ENCODE measurements around the gene AGPAT3. TPM values are rescaled to one million over a fixed set of nuclear protein-coding genes. Genes with fewer than 3 reads are reported as not detected.

The AGPAT3 gene
- total RNA-seq, 4 donors from 2014 or later = 63.5 to 225 (median 161) TPM

DNA sequence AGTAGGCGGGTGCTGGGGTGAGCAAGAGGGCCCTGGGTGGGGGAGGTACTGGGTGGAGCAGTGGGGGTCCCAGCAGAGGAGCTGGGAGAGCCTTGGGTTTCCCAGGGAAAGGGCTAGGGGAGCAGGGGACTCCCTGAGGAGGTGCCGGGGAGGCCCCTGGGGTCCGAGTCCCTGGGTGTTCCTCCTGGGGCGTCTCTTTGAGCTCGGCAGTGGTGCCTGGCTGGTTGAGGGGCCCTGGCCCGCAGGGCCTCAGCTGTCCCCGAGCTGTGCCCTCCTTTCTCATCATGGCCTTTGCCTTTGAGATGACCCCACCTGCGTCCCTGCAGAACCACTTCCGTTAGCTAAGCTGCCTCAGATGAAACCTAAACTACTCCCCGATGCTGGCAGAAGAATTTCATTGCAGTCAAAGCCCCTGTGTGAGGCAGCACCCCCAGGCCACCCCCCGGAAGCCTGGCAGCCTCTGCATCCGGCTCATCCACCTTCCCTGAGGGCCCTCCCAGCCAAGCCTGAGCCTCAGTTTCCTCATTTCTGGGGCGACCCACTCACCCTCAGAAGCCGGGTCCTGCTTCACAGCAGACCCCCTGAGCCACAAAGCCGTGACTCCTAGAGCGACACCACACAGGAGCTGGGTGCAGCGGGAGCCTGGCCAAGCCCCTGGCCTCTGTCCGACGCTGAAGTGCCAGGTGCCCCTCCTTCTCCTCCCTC lies 103.5 kb downstream of the AGPAT3 start:
- TF ChIP-seq POLR2A (IDR thresholded peaks at IDR 0.05) = no peak
- TF ChIP-seq, protein P1, sequence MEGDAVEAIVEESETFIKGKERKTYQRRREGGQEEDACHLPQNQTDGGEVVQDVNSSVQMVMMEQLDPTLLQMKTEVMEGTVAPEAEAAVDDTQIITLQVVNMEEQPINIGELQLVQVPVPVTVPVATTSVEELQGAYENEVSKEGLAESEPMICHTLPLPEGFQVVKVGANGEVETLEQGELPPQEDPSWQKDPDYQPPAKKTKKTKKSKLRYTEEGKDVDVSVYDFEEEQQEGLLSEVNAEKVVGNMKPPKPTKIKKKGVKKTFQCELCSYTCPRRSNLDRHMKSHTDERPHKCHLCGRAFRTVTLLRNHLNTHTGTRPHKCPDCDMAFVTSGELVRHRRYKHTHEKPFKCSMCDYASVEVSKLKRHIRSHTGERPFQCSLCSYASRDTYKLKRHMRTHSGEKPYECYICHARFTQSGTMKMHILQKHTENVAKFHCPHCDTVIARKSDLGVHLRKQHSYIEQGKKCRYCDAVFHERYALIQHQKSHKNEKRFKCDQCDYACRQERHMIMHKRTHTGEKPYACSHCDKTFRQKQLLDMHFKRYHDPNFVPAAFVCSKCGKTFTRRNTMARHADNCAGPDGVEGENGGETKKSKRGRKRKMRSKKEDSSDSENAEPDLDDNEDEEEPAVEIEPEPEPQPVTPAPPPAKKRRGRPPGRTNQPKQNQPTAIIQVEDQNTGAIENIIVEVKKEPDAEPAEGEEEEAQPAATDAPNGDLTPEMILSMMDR (IDR thresholded peaks at IDR 0.05) = no peak

DNA sequence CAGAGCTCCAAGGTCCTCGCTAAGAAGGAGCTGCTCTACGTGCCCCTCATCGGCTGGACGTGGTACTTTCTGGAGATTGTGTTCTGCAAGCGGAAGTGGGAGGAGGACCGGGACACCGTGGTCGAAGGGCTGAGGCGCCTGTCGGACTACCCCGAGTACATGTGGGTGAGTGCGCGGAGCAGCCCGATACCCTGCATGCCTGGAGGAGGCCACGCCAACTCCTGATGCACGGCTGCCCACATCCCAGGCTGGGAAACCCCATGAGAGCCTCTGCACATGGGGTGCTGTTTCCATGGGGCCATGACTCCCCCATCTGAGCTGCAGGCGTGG lies 104.1 kb downstream of the AGPAT3 start:
- H3K4me1 ChIP-seq = no peaks in the 10 kb centered on the region
- H3K9me3 ChIP-seq = no peaks in the 10 kb centered on the region
- H3K36me3 ChIP-seq = peaks cover 0 to 71% (median 0%) of the 10 kb centered on the region in 3 donors
- TF ChIP-seq, protein P1 (IDR thresholded peaks at IDR 0.05) = no peak
- TF ChIP-seq POLR2A (IDR thresholded peaks at IDR 0.05) = no peak
- no peak overlapping the region for H3K27ac ChIP-seq
- no peak for DNase-seq
- no peaks in the 10 kb centered on the region for H3K27me3 ChIP-seq
- H3K4me3 ChIP-seq = no peak overlapping the region

More for the DNA sequence above, 103.5 kb downstream of the AGPAT3 start:
- H3K4me3 ChIP-seq = no peak overlapping the region
- no peak overlapping the region for H3K27ac ChIP-seq
- no peaks in the 10 kb centered on the region for H3K4me1 ChIP-seq
- no peaks in the 10 kb centered on the region for H3K9me3 ChIP-seq
- H3K36me3 ChIP-seq = peaks cover 0 to 71% (median 0%) of the 10 kb centered on the region in 3 donors
- H3K27me3 ChIP-seq = no peaks in the 10 kb centered on the region
- DNase-seq = no peak

DNA sequence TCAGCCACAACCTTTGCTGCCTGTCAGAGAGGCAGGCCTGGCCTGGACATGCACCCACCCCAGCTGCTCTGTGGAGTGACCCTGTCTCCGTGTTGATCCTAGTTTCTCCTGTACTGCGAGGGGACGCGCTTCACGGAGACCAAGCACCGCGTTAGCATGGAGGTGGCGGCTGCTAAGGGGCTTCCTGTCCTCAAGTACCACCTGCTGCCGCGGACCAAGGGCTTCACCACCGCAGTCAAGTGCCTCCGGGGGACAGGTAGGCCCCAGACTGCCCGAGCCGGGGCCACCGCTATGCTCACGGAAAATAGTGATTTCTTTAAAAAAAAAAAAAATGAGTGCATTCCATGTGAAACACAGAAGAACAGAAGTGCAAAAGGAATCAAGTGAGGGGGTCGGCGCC lies 105.5 kb downstream of the AGPAT3 start:
- Histone ChIP-seq H3K4me3 (no peak overlapping the region), H3K9me3 (no peaks in the 10 kb centered on the region), H3K4me1 (peaks cover 0 to 6% (median 0%) of the 10 kb centered on the region in 4 donors), H3K36me3 (peaks cover 0 to 64% (median 0%) of the 10 kb centered on the region in 3 donors), H3K27ac (no peak overlapping the region), H3K27me3 (no peaks in the 10 kb centered on the region)
- no peak for DNase-seq
- TF ChIP-seq POLR2A (IDR thresholded peaks at IDR 0.05) = no peak
- TF ChIP-seq, protein P1 (IDR thresholded peaks at IDR 0.05) = no peak

DNA sequence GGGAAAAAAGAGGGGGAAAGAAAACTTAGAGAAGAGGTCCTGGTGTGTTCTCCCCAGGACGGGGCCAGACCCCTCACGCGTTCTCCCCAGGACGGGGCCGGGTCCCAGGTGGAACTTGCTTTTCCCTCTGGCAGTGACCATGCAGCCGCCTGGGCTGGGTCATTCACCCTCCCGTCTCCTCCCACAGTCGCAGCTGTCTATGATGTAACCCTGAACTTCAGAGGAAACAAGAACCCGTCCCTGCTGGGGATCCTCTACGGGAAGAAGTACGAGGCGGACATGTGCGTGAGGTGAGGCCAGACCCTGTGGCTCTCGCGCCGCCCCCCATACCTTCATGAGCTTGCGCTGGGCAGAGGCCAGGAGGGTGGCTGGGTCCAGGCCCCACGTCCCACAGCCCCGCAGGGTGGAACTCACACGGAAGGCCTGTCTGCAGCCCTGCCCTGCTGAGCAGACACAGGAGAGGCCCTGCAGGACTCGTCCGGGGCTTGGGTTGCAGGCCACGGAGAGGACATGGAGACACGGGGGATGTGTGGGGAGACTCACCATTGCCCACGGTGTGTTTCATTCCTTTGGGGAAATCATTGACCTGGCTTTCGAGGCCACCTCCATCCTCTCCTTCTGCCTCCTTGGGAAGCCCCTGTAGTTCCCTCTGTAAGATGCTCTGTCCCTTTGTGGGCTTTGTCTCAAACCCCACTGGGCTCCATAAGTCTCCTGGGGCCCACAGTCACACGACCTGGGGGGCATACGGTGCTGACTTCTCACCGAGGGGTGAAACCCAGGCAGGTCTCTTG lies 106.4 kb downstream of the AGPAT3 start:
- no peak for TF ChIP-seq POLR2A (IDR thresholded peaks at IDR 0.05)
- TF ChIP-seq, protein P1 (IDR thresholded peaks at IDR 0.05) = no peak
- no peak for DNase-seq
- Histone ChIP-seq H3K36me3 (peaks cover 0 to 59% (median 0%) of the 10 kb centered on the region in 3 donors), H3K9me3 (no peaks in the 10 kb centered on the region), H3K27me3 (no peaks in the 10 kb centered on the region), H3K27ac (no peak overlapping the region), H3K4me1 (peaks cover 0 to 6% (median 0%) of the 10 kb centered on the region in 4 donors), H3K4me3 (no peak overlapping the region)

DNA sequence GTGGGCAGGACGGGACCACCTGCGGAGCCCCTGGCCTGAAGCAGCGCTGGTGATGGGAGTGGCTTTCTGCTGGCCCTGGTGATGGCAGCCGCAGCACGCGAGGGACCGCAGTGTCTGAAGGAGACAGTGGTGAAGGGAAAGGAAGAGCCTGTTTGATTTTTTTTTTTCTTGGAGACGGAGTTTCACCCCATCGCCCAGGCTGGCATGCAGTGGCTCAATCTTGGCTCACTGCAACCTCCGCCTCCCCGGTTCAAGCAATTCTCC lies 106.9 kb downstream of the AGPAT3 start:
- peaks cover 0 to 6% (median 0%) of the 10 kb centered on the region in 4 donors for H3K4me1 ChIP-seq
- no peaks in the 10 kb centered on the region for H3K9me3 ChIP-seq
- no peak overlapping the region for H3K4me3 ChIP-seq
- TF ChIP-seq, protein P1 (IDR thresholded peaks at IDR 0.05) = no peak
- no peak for TF ChIP-seq POLR2A (IDR thresholded peaks at IDR 0.05)
- DNase-seq = no peak
- no peaks in the 10 kb centered on the region for H3K27me3 ChIP-seq
- no peak overlapping the region for H3K27ac ChIP-seq
- H3K36me3 ChIP-seq = peaks cover 0 to 58% (median 0%) of the 10 kb centered on the region in 3 donors
